K562 (cell line): Measurements from ENCODE around the gene WWP2. TPM values are rescaled to one million over a fixed set of nuclear protein-coding genes. Genes with fewer than 3 reads are reported as not detected.

Experiments used
- ATAC-seq: fragments of 200-7000 bp; cut with Tn5 transposase; 3 replicates; pipeline ENCODE4 v1.9.1; 2020; ENCODE audit warnings: moderate library complexity
- BruUV-seq: library from RNA; stranded (reverse); fragments of 400-500 nt; replicated peaks from 2 replicates; lab custom pipeline; 2021; lab: Mats Ljungman, UMichigan
- CTCF ChIA-PET: fragments of 300-600 bp; formaldehyde crosslinking; extraction: SDS; loops from one replicate; lab custom pipeline; 2021; ENCODE audit warnings: low intra/inter-chr PET ratio; lab: Yijun Ruan, JAX
- POLR2A ChIA-PET: fragments of 300-600, 350-650 bp; sonication (Branson Sonifier 250); formaldehyde crosslinking; extraction: SDS; loops from one replicate; lab custom pipeline; 2021; ENCODE audit warnings: antibody characterized with exemption, inconsistent platforms; lab: Yijun Ruan, JAX
- DNase-seq, 4 experiments: peaks; one replicate each; pipeline versions ENCODE4 v3.0.0 to v3.0.0-alpha.2; 2011 to 2018; ENCODE audit warnings: low spot score in 3 of 4, mixed read lengths in 3 of 4; ENCODE audit errors: extremely low read depth in 1 of 4
- FAIRE-seq: peaks from 2 replicates; lab custom pipeline; 2011; peaks lifted over from hg19 to GRCh38; lab: Jason Lieb, UNC
- H2AFZ ChIP-seq: 2 replicates; pipeline ENCODE4 v1.6.0; 2011; ENCODE audit warnings: low read depth, low read length, control low read depth, inconsistent platforms
- H3K27ac ChIP-seq: fragments of 200-600 bp; 3 replicates; pipeline ENCODE4 v1.8.0; 2011; ENCODE audit warnings: low read depth, mild to moderate bottlenecking, control low read depth, inconsistent platforms, low read length, moderate library complexity, mixed read lengths; ENCODE audit errors: extremely low read depth
- H3K27me3 ChIP-seq, 2 experiments: fragments of 300-600 bp in 1 of 2; 2 replicates in 1 of 2; 3 replicates in 1 of 2; pipeline versions ENCODE4 v1.6.0 to v1.8.0; 2011; ENCODE audit warnings: inconsistent platforms in 2 of 2, low read length in 2 of 2, mild to moderate bottlenecking in 1 of 2, mixed read lengths in 1 of 2, moderate library complexity in 1 of 2; ENCODE audit not compliant: control insufficient read depth in 2 of 2, insufficient read depth in 2 of 2
- H3K36me3 ChIP-seq: fragments of 300-600 bp; 3 replicates; pipeline ENCODE4 v1.8.0; 2011; ENCODE audit warnings: mild to moderate bottlenecking, low read length, inconsistent platforms; ENCODE audit not compliant: control insufficient read depth, insufficient read depth
- H3K4me1 ChIP-seq, 2 experiments: fragments of 200-600 bp in 1 of 2; replicated peaks in 1 of 2; 2 replicates in 1 of 2; 3 replicates in 1 of 2; pipeline versions ENCODE4 v1.5.1 to v1.8.0; 2011; ENCODE audit warnings: inconsistent platforms in 2 of 2, low read length in 2 of 2, mild to moderate bottlenecking in 1 of 2, mixed read lengths in 1 of 2, moderate library complexity in 1 of 2; ENCODE audit not compliant: control insufficient read depth in 2 of 2, insufficient read depth in 2 of 2
- H3K4me2 ChIP-seq: 2 replicates; pipeline ENCODE4 v1.6.1; 2011; ENCODE audit warnings: low read length, control low read depth, inconsistent platforms, mixed read lengths; ENCODE audit not compliant: insufficient read depth
- H3K4me3 ChIP-seq: fragments of 200-600 bp; sonication (generic), shearing (Covaris generic); 2 replicates; pipeline ENCODE4 v1.5.1; 2016; ENCODE audit warnings: control low read depth, inconsistent platforms
- H3K79me2 ChIP-seq: fragments of 200-600 bp; 3 replicates; pipeline ENCODE4 v1.8.0; 2011; ENCODE audit warnings: low read length, inconsistent platforms; ENCODE audit not compliant: control insufficient read depth, insufficient read depth
- H3K9ac ChIP-seq, 2 experiments: 2 replicates each; pipeline versions ENCODE4 v1.6.0 to v1.6.1; 2011; ENCODE audit warnings: low read depth in 2 of 2, low read length in 2 of 2, control low read depth in 1 of 2, inconsistent platforms in 1 of 2, mild to moderate bottlenecking in 1 of 2, mixed read lengths in 1 of 2; ENCODE audit not compliant: insufficient read depth in 1 of 2
- H3K9me1 ChIP-seq: one replicate; pipeline ENCODE4 v1.6.0; 2011; ENCODE audit warnings: inconsistent platforms, mild to moderate bottlenecking, low read length, moderate library complexity; ENCODE audit not compliant: control insufficient read depth, insufficient read depth
- H3K9me3 ChIP-seq: replicated peaks from 2 replicates; pipeline ENCODE4 v1.5.1; 2011; ENCODE audit warnings: low read depth, low read length, inconsistent platforms; ENCODE audit not compliant: control insufficient read depth, insufficient read depth
- H4K20me1 ChIP-seq: replicated peaks from 2 replicates; pipeline ENCODE4 v1.6.1; 2011; ENCODE audit warnings: low read length, inconsistent platforms, mixed read lengths; ENCODE audit not compliant: control insufficient read depth, insufficient read depth
- CBX8 ChIP-seq: fragments of 200-600 bp; sonication (generic); IDR thresholded peaks from 2 replicates; pipeline ENCODE4 v1.6.1; 2012; ENCODE audit warnings: borderline replicate concordance, mixed run types, low read depth, mild to moderate bottlenecking, moderate library complexity, mixed read lengths, low read length, control low read depth, inconsistent platforms; ENCODE audit not compliant: poor library complexity, severe bottlenecking; ENCODE audit errors: extremely low read depth
- DMBX1 ChIP-seq: fragments of 250-450 bp; sonication (Bioruptor Pico); IDR thresholded peaks from 2 replicates; pipeline ENCODE4 v1.8.0; 2022; ENCODE audit warnings: inconsistent platforms, mild to moderate bottlenecking, moderate library complexity, borderline replicate concordance
- E2F5 ChIP-seq: sonication (generic); formaldehyde crosslinking; IDR thresholded peaks from 2 replicates; pipeline ENCODE4 v1.8.0; 2022; ENCODE audit warnings: mild to moderate bottlenecking, missing genetic modification reagents
- FIP1L1 ChIP-seq: fragments of 200-400 bp; formaldehyde crosslinking; IDR thresholded peaks from 2 replicates; pipeline ENCODE4 v1.6.1; 2018; ENCODE audit warnings: mild to moderate bottlenecking, low read depth, low read length; ENCODE audit not compliant: poor library complexity, severe bottlenecking
- NCOR1 ChIP-seq: fragments of 450-650 bp; IDR thresholded peaks from 2 replicates; pipeline ENCODE4 v1.6.1; 2016; ENCODE audit warnings: mild to moderate bottlenecking, moderate library complexity
- NFYB ChIP-seq: IDR thresholded peaks from 2 replicates; pipeline ENCODE4 v1.6.1; 2011; ENCODE audit warnings: mild to moderate bottlenecking, moderate library complexity; ENCODE audit not compliant: insufficient read length; ENCODE audit errors: extremely low read depth
- NONO ChIP-seq, 2 experiments: fragments of 200-400 bp in 1 of 2; fragments of 450-650 bp in 1 of 2; formaldehyde crosslinking in 1 of 2; IDR thresholded peaks; 2 replicates each; pipeline ENCODE4 v1.6.1; 2017; ENCODE audit warnings: low read depth in 2 of 2, mild to moderate bottlenecking in 2 of 2, moderate library complexity in 2 of 2, low read length in 1 of 2
- PRPF4 ChIP-seq: fragments of 200-400 bp; formaldehyde crosslinking; IDR thresholded peaks from one replicate; pipeline ENCODE4 v1.6.1; 2017; ENCODE audit warnings: low read length, low read depth, mild to moderate bottlenecking; ENCODE audit not compliant: insufficient read depth, poor library complexity, severe bottlenecking
- PTTG1 ChIP-seq: fragments of 450-650 bp; IDR thresholded peaks from 2 replicates; pipeline ENCODE4 v1.6.1; 2016; ENCODE audit warnings: low read depth, mild to moderate bottlenecking, missing genetic modification characterization, missing compliant biosample characterization
- SREBF2 ChIP-seq: sonication (generic); formaldehyde crosslinking; IDR thresholded peaks from 2 replicates; pipeline ENCODE4 v1.4.0; 2020; ENCODE audit warnings: mild to moderate bottlenecking, missing genetic modification reagents
- THAP7 ChIP-seq: fragments of 250-450 bp; sonication (Bioruptor Pico); IDR thresholded peaks from 2 replicates; pipeline ENCODE4 v1.5.0; 2021
- ZBTB17 ChIP-seq: fragments of 450-650 bp; formaldehyde crosslinking; IDR thresholded peaks from 2 replicates; pipeline ENCODE4 v1.4.0; 2020; ENCODE audit warnings: mild to moderate bottlenecking
- ZNF79 ChIP-seq: fragments of 250-450 bp; sonication (Bioruptor Pico); IDR thresholded peaks from 2 replicates; pipeline ENCODE4 v1.4.0; 2020; ENCODE audit warnings: low read depth, mild to moderate bottlenecking, moderate library complexity
- WGBS: fragments of 100-300 bp; shearing (Covaris generic); methylation state at CpG from one replicate; pipeline ENCODE4 v1.1.6; 2016; ENCODE audit warnings: low coverage, mixed read lengths; ENCODE audit not compliant: insufficient coverage; ENCODE audit errors: missing lambda C conversion rate; 5-methylcytosine and 5-hydroxymethylcytosine counted together
- in situ Hi-C: fragments of 300-500 bp; cut with MboI; formaldehyde crosslinking; loops from 4 replicates; pipeline ENCODE4 v1.15.0; 2018; ENCODE audit warnings: inconsistent platforms, mixed read lengths
- intact Hi-C: fragments of 100-400 bp; cut with micrococcal nuclease; formaldehyde crosslinking; loops from 2 replicates; pipeline ENCODE4 v1.14.2; 2022
- polyA plus RNA-seq, 8 experiments: library from polyadenylated mRNA; depleted of rRNA in 4 of 8; stranded (reverse) in 5 of 8; unstranded in 3 of 8; fragments of >200 nt; fragmentation: Nextera tagmentation in 2 of 8; fragmentation: Illumina TruSeq in 1 of 8; extraction: Ambion mirVana in 2 of 8; extraction: Trizol in 1 of 8; gene quantifications; 2 replicates each; pipeline versions ENCODE4 v1.2.1 to v1.2.3, GENCODE V29; 2011 to 2014; ENCODE audit warnings: inconsistent platforms in 1 of 8, missing spikeins in 1 of 8
- total RNA-seq, 7 experiments: library from RNA; depleted of rRNA in 6 of 7; stranded (reverse); fragments of >200 nt in 6 of 7; fragmentation: Illumina TruSeq in 2 of 7; extraction: Trizol in 2 of 7; gene quantifications; 2 replicates each; pipeline versions ENCODE4 v1.2.1 to v1.2.3, GENCODE V29; 2011 to 2021; ENCODE audit warnings: low replicate concordance in 1 of 7
- TF ChIP-seq, protein P1 (sequence below): fragments of 250-450 bp; sonication (Bioruptor Pico); IDR thresholded peaks from 2 replicates; pipeline ENCODE4 v1.6.1; 2021; ENCODE audit warnings: mild to moderate bottlenecking

Gene WWP2
- total and polyA plus RNA-seq, 9 of the 15 experiments (the other 6 are each of a cell fraction or from before 2014, with no cell fraction given) = 1.9 to 34.4 (median 14.6) TPM

DNA sequence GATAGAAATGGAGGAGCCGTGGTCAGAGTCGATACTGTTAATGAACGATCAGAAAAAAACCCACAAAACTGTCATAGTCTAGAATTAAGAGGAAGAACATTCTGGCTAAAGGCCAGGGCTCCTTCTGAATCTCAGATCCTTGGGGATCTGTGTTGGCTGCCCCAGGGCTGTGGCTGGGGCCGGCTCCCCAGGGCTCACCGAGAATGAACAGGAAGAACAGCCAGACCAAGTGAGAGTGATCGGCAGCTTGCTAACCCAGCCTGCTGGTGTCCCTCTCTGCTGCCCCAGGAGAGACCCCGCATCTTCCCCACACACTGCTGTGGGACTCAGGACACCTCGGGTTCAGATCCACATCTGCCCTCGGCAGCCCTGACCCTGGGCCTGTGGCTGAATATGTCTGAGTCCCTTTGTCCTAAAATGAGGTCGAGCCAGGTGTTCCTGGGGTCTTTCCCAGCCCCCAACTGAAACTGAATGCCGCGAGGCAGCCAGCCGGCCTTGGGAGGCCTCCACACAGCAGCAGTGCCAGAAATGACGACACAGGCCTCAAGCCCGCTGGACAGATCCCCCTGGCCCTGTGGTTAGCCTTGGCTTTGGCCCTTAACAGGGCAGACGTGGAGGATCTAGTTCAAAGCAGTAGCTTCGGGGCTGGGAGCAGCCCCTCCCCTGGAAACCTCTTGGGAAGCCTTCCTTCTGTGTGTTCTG, 165.1 kb downstream of the WWP2 start:
- Histone ChIP-seq H3K27me3 (no peaks in the 10 kb centered on the region), H3K9me3 (no peaks in the 10 kb centered on the region), H3K4me1 (0 out of 5 replicates have a peak, but pooled peaks cover 0 to 3% of the 10 kb centered on the region in 2 experiments), H4K20me1 (no peaks in the 10 kb centered on the region; the same call in 1 of the 2 replicates), H3K36me3 (peaks cover 14% of the 10 kb centered on the region; the same call in 1 of the 3 replicates), H3K9me1 (no peaks in the 10 kb centered on the region), H2AFZ (no peak overlapping the region), H3K4me3 (no peak overlapping the region), H3K27ac (no peak overlapping the region), H3K79me2 (no peaks in the 10 kb centered on the region), H3K9ac (no peak overlapping the region; a peak in 1 of 4 replicates), H3K4me2 (no peak overlapping the region)
- 67% methylated on average over 17 of the region's 17 CpGs for WGBS
- ChIA-PET CTCF (no interaction called here), POLR2A (interaction anchor here (0.7 kb wide), 1 partner anchor 123 kb away, joined by 3 read pairs; no protein-coding TSS in a partner anchor)
- FAIRE-seq (no peak), ATAC-seq (no peak), DNase-seq (no peak)
- no TSS peak for BruUV-seq
- intact Hi-C loops (no loop called here), in situ Hi-C loops (loop anchor here (5.0 kb wide), 2 partner anchors 140 to 220 kb away; no protein-coding TSS in a partner anchor)
- no peak for TF ChIP-seq PTTG1 (tag)
- TF ChIP-seq PRPF4 = no peak
- no peak for TF ChIP-seq NONO (IDR thresholded peaks at IDR 0.05; ENCODE audit: low read depth in 2 of 2, low read length in 1 of 2)
- TF ChIP-seq THAP7 (CRISPR knock-in tag) = no peak
- TF ChIP-seq E2F5 (CRISPR knock-in tag) = no peak
- no peak for TF ChIP-seq NCOR1
- no peak for TF ChIP-seq CBX8
- TF ChIP-seq SREBF2 (CRISPR knock-in tag) = no peak
- no peak for TF ChIP-seq FIP1L1
- TF ChIP-seq, protein P1, sequence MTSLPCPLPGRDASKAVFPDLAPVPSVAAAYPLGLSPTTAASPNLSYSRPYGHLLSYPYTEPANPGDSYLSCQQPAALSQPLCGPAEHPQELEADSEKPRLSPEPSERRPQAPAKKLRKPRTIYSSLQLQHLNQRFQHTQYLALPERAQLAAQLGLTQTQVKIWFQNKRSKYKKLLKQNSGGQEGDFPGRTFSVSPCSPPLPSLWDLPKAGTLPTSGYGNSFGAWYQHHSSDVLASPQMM (CRISPR knock-in tag) = no peak
- no peak for TF ChIP-seq ZNF79 (CRISPR knock-in tag)
- TF ChIP-seq NFYB = no peak
- TF ChIP-seq DMBX1 (CRISPR knock-in tag) = no peak
- TF ChIP-seq ZBTB17 (CRISPR knock-in tag) = no peak
